GM19468 (cell line): ENCODE measurements around the gene ABCA5.
"Not testable (repeated sequence)": the region's sequence is repeated elsewhere in the genome, so short reads cannot be mapped to it uniquely, and the experiment has no call there.

Experiments used
- ATAC-seq: cut with Tn5 transposase; IDR thresholded peaks from one replicate; pipeline ENCODE4 v1.9.1; 2021; ENCODE audit warnings: mild to moderate bottlenecking, moderate library complexity, moderate number of reproducible peaks; ENCODE audit not compliant: unreplicated experiment; ENCODE audit errors: extremely low read depth

The ABCA5 gene

GRCh38 chr17:69220098-69220497 is 106.8 kb downstream of the ABCA5 start:
- no peak for ATAC-seq

- ATAC-seq = no peak
These were observed 107.9 kb downstream of the ABCA5 start for GRCh38 chr17:69218986-69219385.

GRCh38 chr17:69213059-69213813 is 113.7 kb downstream of the ABCA5 start:
- ATAC-seq = no peak

GRCh38 chr17:69208640-69209039 is 118.3 kb downstream of the ABCA5 start:
- no peak for ATAC-seq

- ATAC-seq = no peak
These were observed 119.8 kb downstream of the ABCA5 start for GRCh38 chr17:69207151-69207550.

GRCh38 chr17:69198238-69198637 is 128.7 kb downstream of the ABCA5 start:
- no peak for ATAC-seq

- not testable (repeated sequence) for ATAC-seq
These were observed 130.8 kb downstream of the ABCA5 start for GRCh38 chr17:69196105-69196653.
